IMR-90 (cell line): Measurements from ENCODE around the gene DUSP16. TPM values are rescaled to one million over a fixed set of nuclear protein-coding genes. Genes with fewer than 3 reads are reported as not detected.

ENCODE experiments used
- ATAC-seq: fragments of 200-7000 bp; cut with Tn5 transposase; 2 replicates; pipeline ENCODE4 v1.9.1; 2020; ENCODE audit warnings: low read depth, mild to moderate bottlenecking, moderate library complexity
- BruUV-seq: library from RNA; stranded (reverse); fragments of 400-500 nt; replicated peaks from 2 replicates; lab custom pipeline; 2021; lab: Mats Ljungman, UMichigan
- CTCF ChIA-PET: fragments of 300-600 bp; formaldehyde crosslinking; extraction: SDS; loops from one replicate; lab custom pipeline; 2021; ENCODE audit warnings: antibody characterized with exemption; lab: Yijun Ruan, JAX
- POLR2A ChIA-PET: fragments of 300-600 bp; sonication (Branson Sonifier 250); formaldehyde crosslinking; loops from one replicate; lab custom pipeline; 2022; ENCODE audit warnings: antibody characterized with exemption; ENCODE audit not compliant: unreplicated experiment; lab: Charles Lee
- DNase-seq: peaks from one replicate; pipeline ENCODE4 v3.0.0; 2013
- H2AFZ ChIP-seq: replicated peaks from 2 replicates; pipeline ENCODE3; 2013; ENCODE audit warnings: low read length, mild to moderate bottlenecking; ENCODE audit not compliant: poor library complexity
- H2AK5ac ChIP-seq: 2 replicates; pipeline ENCODE4 v1.6.1; 2013; ENCODE audit warnings: low read depth, low read length, inconsistent platforms
- H2AK9ac ChIP-seq: replicated peaks from 2 replicates; pipeline ENCODE3; 2013; ENCODE audit warnings: mild to moderate bottlenecking, low read depth, low read length, moderate library complexity; ENCODE audit not compliant: poor library complexity
- H2BK120ac ChIP-seq: 2 replicates; pipeline ENCODE4 v1.6.1; 2013; ENCODE audit warnings: low read depth, low read length, inconsistent platforms
- H2BK15ac ChIP-seq: 3 replicates; pipeline ENCODE4 v1.6.1; 2013; ENCODE audit warnings: low read depth, low read length, inconsistent platforms
- H2BK20ac ChIP-seq: 2 replicates; pipeline ENCODE4 v1.6.1; 2013; ENCODE audit warnings: low read depth, mild to moderate bottlenecking, inconsistent platforms, low read length, moderate library complexity
- H2BK5ac ChIP-seq: 2 replicates; pipeline ENCODE4 v1.6.1; 2013; ENCODE audit warnings: mild to moderate bottlenecking, low read depth, low read length, inconsistent platforms; ENCODE audit not compliant: poor library complexity, severe bottlenecking
- H3K14ac ChIP-seq: replicated peaks from 2 replicates; pipeline ENCODE4 v1.6.1; 2013; ENCODE audit warnings: low read depth, low read length, inconsistent platforms
- H3K18ac ChIP-seq: 2 replicates; pipeline ENCODE4 v1.6.1; 2013; ENCODE audit warnings: low read depth, low read length, control low read depth
- H3K23ac ChIP-seq: 2 replicates; pipeline ENCODE4 v1.6.1; 2013; ENCODE audit warnings: low read depth, low read length, inconsistent platforms
- H3K27ac ChIP-seq: 2 replicates; pipeline ENCODE4 v1.5.1; 2013; ENCODE audit warnings: mild to moderate bottlenecking, control low read depth, low read length; ENCODE audit not compliant: insufficient read depth
- H3K27me3 ChIP-seq: 2 replicates; pipeline ENCODE4 v1.6.1; 2013; ENCODE audit warnings: low read length; ENCODE audit not compliant: control insufficient read depth, insufficient read depth
- H3K36me3 ChIP-seq: 2 replicates; pipeline ENCODE4 v1.6.1; 2013; ENCODE audit warnings: low read length, mixed read lengths; ENCODE audit not compliant: control insufficient read depth, insufficient read depth
- H3K4ac ChIP-seq: 2 replicates; pipeline ENCODE4 v1.6.1; 2013; ENCODE audit warnings: low read depth, low read length, inconsistent platforms
- H3K4me1 ChIP-seq: 2 replicates; pipeline ENCODE4 v1.6.1; 2013; ENCODE audit warnings: low read length, mixed read lengths; ENCODE audit not compliant: control insufficient read depth, insufficient read depth
- H3K4me2 ChIP-seq: 2 replicates; pipeline ENCODE4 v1.6.1; 2013; ENCODE audit warnings: low read depth, mild to moderate bottlenecking, control low read depth, low read length, moderate library complexity
- H3K4me3 ChIP-seq: 2 replicates; pipeline ENCODE4 v1.5.1; 2013; ENCODE audit warnings: low read depth, mild to moderate bottlenecking, control low read depth, low read length, moderate library complexity; ENCODE audit not compliant: insufficient read depth
- H3K56ac ChIP-seq: 2 replicates; pipeline ENCODE4 v1.6.1; 2013; ENCODE audit warnings: low read length, inconsistent platforms; ENCODE audit not compliant: insufficient read depth; ENCODE audit errors: extremely low read depth
- H3K79me1 ChIP-seq, 2 experiments: 2 replicates each; pipeline ENCODE4 v1.6.1; 2013; ENCODE audit warnings: low read length in 2 of 2, inconsistent platforms in 1 of 2, low read depth in 1 of 2
- H3K9ac ChIP-seq: 2 replicates; pipeline ENCODE4 v1.6.1; 2013; ENCODE audit warnings: low read depth, low read length, control low read depth
- H3K9me1 ChIP-seq: 2 replicates; pipeline ENCODE4 v1.6.1; 2013; ENCODE audit warnings: low read length, inconsistent platforms; ENCODE audit not compliant: insufficient read depth
- H3K9me3 ChIP-seq: 2 replicates; pipeline ENCODE4 v1.6.1; 2013; ENCODE audit warnings: low read length; ENCODE audit not compliant: control insufficient read depth, insufficient read depth
- H4K20me1 ChIP-seq: 2 replicates; pipeline ENCODE4 v1.6.1; 2013; ENCODE audit warnings: low read length, inconsistent platforms; ENCODE audit not compliant: insufficient read depth
- H4K5ac ChIP-seq: 2 replicates; pipeline ENCODE4 v1.6.1; 2013; ENCODE audit warnings: mild to moderate bottlenecking, low read depth, low read length, control low read depth
- H4K8ac ChIP-seq, 2 experiments: 2 replicates each; pipeline ENCODE4 v1.6.1; 2013; ENCODE audit warnings: low read depth in 2 of 2, low read length in 2 of 2, control low read depth in 1 of 2, inconsistent platforms in 1 of 2
- H4K91ac ChIP-seq: 2 replicates; pipeline ENCODE4 v1.6.1; 2013; ENCODE audit warnings: low read depth, low read length, inconsistent platforms; ENCODE audit not compliant: insufficient read depth
- BHLHE40 ChIP-seq: fragments of 150-350 bp; IDR thresholded peaks from 2 replicates; pipeline ENCODE4 v1.6.1; 2016; ENCODE audit warnings: mild to moderate bottlenecking, low read depth, low read length
- WGBS, 2 experiments: methylation state at CpG; one replicate each; pipeline versions ENCODE4 v1.1.5 to v1.1.7; 2013; ENCODE audit warnings: missing lambda C conversion rate in 2 of 2; ENCODE audit not compliant: insufficient read length in 1 of 2; ENCODE audit errors: extremely low coverage in 2 of 2; 5-methylcytosine and 5-hydroxymethylcytosine counted together
- dilution Hi-C: fragments of 300-500 bp; cut with HindIII; formaldehyde crosslinking; loops from one replicate; pipeline ENCODE4 v1.14.3; 2018; ENCODE audit warnings: low sequenced_read_pairs; ENCODE audit not compliant: unreplicated experiment
- in situ Hi-C: fragments of 300-500 bp; cut with MboI; formaldehyde crosslinking; loops from 3 replicates; pipeline ENCODE4 v1.14.3; 2019; ENCODE audit warnings: low sequenced_read_pairs, inconsistent platforms, mixed read lengths
- intact Hi-C: fragments of 100-400 bp; cut with micrococcal nuclease; formaldehyde crosslinking; loops from 2 replicates; pipeline ENCODE4 v1.10.0; 2022
- polyA plus RNA-seq, 3 experiments: library from polyadenylated mRNA; depleted of rRNA; stranded (reverse); fragments of >200 nt; gene quantifications; 2 replicates each; pipeline ENCODE4 v1.2.3, GENCODE V29; 2012; ENCODE audit warnings: low replicate concordance in 1 of 3
- total RNA-seq: library from RNA; depleted of rRNA; stranded (reverse); fragments of >200 nt; gene quantifications from 2 replicates; pipeline ENCODE4 v1.2.3, GENCODE V29; 2012

Gene DUSP16
- total and polyA plus RNA-seq, 2 of the 4 experiments (the other 2 are of a cell fraction): 4.7 to 10.0 TPM

GRCh38 chr12:12433203-12433731, 129.4 kb downstream of the DUSP16 start:
- Histone ChIP-seq H2BK15ac (0 out of 3 replicates have a peak overlapping the region, but pooled peaks have one; percentile 26), H3K4me2 (no peak overlapping the region), H3K18ac (peak overlapping the region; percentile 72; the same call in 1 of the 2 replicates), H3K9ac (no peak overlapping the region), H3K36me3 (no peaks in the 10 kb centered on the region), H3K27ac (no peak overlapping the region; the same call in 1 of the 2 replicates), H3K4me3 (no peak overlapping the region), H4K5ac (peak overlapping the region; percentile 42; the same call in 1 of the 2 replicates), H4K91ac (0 out of 2 replicates have a peak overlapping the region, but pooled peaks have one; percentile 28), H2AK9ac (peak overlapping the region; percentile 44), H3K9me1 (peaks cover 7% of the 10 kb centered on the region), H3K23ac (no peak overlapping the region), H3K56ac (no peak overlapping the region), H2BK120ac (peak overlapping the region; percentile 33), H3K4me1 (peaks cover 20% of the 10 kb centered on the region), H3K4ac (peak overlapping the region; percentile 59; the same call in 1 of the 2 replicates), H3K27me3 (no peaks in the 10 kb centered on the region), H2BK20ac (peak overlapping the region; percentile 75; the same call in 1 of the 2 replicates), H2AFZ (no peak overlapping the region), H4K8ac (peak overlapping the region in 1 of 2 experiments; percentile 39; a peak in 1 of 4 replicates), H3K79me1 (peaks cover 0 to 15% of the 10 kb centered on the region in 2 experiments; a peak in 1 of 4 replicates), H2AK5ac (peak overlapping the region; percentile 56; the same call in 1 of the 2 replicates), H2BK5ac (peak overlapping the region; percentile 38), H3K14ac (peak overlapping the region; percentile 51; the same call in 1 of the 2 replicates), H3K9me3 (no peaks in the 10 kb centered on the region), H4K20me1 (no peaks in the 10 kb centered on the region)
- DNase-seq: no peak
- BruUV-seq: no TSS peak
- no peak for TF ChIP-seq BHLHE40
- in situ Hi-C loops (no loop called here), intact Hi-C loops (no loop called here), dilution Hi-C loops (no loop called here)
- ChIA-PET POLR2A (no interaction called here), CTCF (no interaction called here)
- no peak for ATAC-seq
- WGBS, 2 experiments: no CpG with 5 or more reads among the region's 4 CpGs
